Vagina (tissue), 2 donors: Measurements from ENCODE around the gene MICALL2.

Experiments
- POLR2AphosphoS5 ChIP-seq, 2 donors: sonication (generic); formaldehyde crosslinking; IDR thresholded peaks; one replicate each; pipeline ENCODE4 v1.9.0; 2017; ENCODE audit warnings: antibody characterized with exemption in 2 of 2, mild to moderate bottlenecking in 2 of 2, low read depth in 1 of 2; ENCODE audit not compliant: insufficient read depth in 1 of 2
- TF ChIP-seq, protein P1 (sequence below), 3 experiments: fragments of 450-650 bp in 2 of 3; fragments of 200-600 bp in 1 of 3; sonication (generic) in 1 of 3; IDR thresholded peaks; one replicate each; pipeline ENCODE4 v1.5.1; 2017 to 2019; ENCODE audit warnings: antibody characterized with exemption in 3 of 3, mild to moderate bottlenecking in 2 of 3, moderate library complexity in 2 of 3

DNA sequence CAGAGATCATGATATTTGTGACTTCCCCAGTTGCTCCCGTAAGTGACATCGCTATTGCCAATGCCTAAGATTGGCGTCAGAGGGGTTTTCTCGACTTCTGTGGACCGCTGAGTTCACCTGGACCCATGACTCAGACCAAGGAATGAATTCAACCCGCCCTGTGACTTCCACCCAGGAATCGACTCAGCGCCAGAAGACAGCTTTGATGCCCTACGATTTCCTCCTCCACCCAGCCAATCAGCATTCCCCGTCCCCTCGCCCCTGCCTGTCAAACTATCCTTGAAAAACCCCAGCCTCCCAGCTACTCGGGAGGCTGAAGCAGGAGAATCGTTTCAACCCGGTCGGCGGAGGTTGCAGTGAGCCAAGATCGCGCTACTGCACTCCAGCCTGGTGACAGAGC, 58.3 kb downstream of the MICALL2 start:
- TF ChIP-seq, protein P1, sequence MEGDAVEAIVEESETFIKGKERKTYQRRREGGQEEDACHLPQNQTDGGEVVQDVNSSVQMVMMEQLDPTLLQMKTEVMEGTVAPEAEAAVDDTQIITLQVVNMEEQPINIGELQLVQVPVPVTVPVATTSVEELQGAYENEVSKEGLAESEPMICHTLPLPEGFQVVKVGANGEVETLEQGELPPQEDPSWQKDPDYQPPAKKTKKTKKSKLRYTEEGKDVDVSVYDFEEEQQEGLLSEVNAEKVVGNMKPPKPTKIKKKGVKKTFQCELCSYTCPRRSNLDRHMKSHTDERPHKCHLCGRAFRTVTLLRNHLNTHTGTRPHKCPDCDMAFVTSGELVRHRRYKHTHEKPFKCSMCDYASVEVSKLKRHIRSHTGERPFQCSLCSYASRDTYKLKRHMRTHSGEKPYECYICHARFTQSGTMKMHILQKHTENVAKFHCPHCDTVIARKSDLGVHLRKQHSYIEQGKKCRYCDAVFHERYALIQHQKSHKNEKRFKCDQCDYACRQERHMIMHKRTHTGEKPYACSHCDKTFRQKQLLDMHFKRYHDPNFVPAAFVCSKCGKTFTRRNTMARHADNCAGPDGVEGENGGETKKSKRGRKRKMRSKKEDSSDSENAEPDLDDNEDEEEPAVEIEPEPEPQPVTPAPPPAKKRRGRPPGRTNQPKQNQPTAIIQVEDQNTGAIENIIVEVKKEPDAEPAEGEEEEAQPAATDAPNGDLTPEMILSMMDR (IDR thresholded peaks at IDR 0.05), result no peak
- TF ChIP-seq POLR2AphosphoS5 (IDR thresholded peaks at IDR 0.05; ENCODE audit: insufficient read depth in 1 of 2, low read depth in 1 of 2), result no peak
